Stimulated activated CD4-positive, alpha-beta T cell treated with anti-CD3 and anti-CD28 coated beads, Interleukin-15, amount 100 ng/mL, for 48 hours (primary cell): ENCODE results near the gene PCSK6.
A peak's percentile ranks its signal among the peaks of the same experiment; 100 is the strongest.
"Not testable (repeated sequence)": the region's sequence is repeated elsewhere in the genome, so short reads cannot be mapped to it uniquely, and the experiment has no call there.

ENCODE experiments used
- DNase-seq, 2 donors: peaks; one replicate each; pipeline ENCODE4 v3.0.0-alpha.2; 2020; ENCODE audit warnings: low read depth in 2 of 2

PCSK6 gene

GRCh38 chr15:101357885-101358284 is 131.6 kb downstream of the PCSK6 start:
- no peak for DNase-seq

- no peak for DNase-seq
Measured at GRCh38 chr15:101357333-101357732, 132.2 kb downstream of the PCSK6 start.

- not testable (repeated sequence) for DNase-seq
Measured at GRCh38 chr15:101356512-101357172, 132.9 kb downstream of the PCSK6 start.

GRCh38 chr15:101355678-101356464 is 133.6 kb downstream of the PCSK6 start:
- DNase-seq = no peak

GRCh38 chr15:101354891-101355623 is 134.4 kb downstream of the PCSK6 start:
- DNase-seq = no peak

GRCh38 chr15:101353240-101353639 is 136.3 kb downstream of the PCSK6 start:
- no peak for DNase-seq

- no peak for DNase-seq
Measured at GRCh38 chr15:101351736-101352135, 137.8 kb downstream of the PCSK6 start.

GRCh38 chr15:101349047-101349951 is 140.2 kb downstream of the PCSK6 start:
- DNase-seq = no peak

- DNase-seq = no peak
Measured at GRCh38 chr15:101348643-101349042, 140.9 kb downstream of the PCSK6 start.

GRCh38 chr15:101348015-101348414 is 141.5 kb downstream of the PCSK6 start:
- no peak for DNase-seq

- no peak for DNase-seq
Measured at GRCh38 chr15:101347454-101347853, 142.1 kb downstream of the PCSK6 start.

- DNase-seq = no peak
Measured at GRCh38 chr15:101346928-101347327, 142.6 kb downstream of the PCSK6 start.

GRCh38 chr15:101342056-101342455 is 147.5 kb downstream of the PCSK6 start:
- no peak for DNase-seq

- no peak for DNase-seq
Measured at GRCh38 chr15:101338502-101339057, 150.9 kb downstream of the PCSK6 start.

- no peak for DNase-seq
Measured at GRCh38 chr15:101337976-101338375, 151.5 kb downstream of the PCSK6 start.

- DNase-seq = peak; percentile 36 to 41
Measured at GRCh38 chr15:101333907-101334789, 155.4 kb downstream of the PCSK6 start.

- DNase-seq = no peak
Measured at GRCh38 chr15:101332061-101332467, 157.4 kb downstream of the PCSK6 start.

GRCh38 chr15:101329867-101330380 is 159.6 kb downstream of the PCSK6 start:
- no peak for DNase-seq

GRCh38 chr15:101329309-101329863 is 160.1 kb downstream of the PCSK6 start:
- no peak for DNase-seq

- no peak for DNase-seq
Measured at GRCh38 chr15:101328001-101328400, 161.5 kb downstream of the PCSK6 start.
